Measurements from ENCODE around the gene TAF5. TPM values are rescaled to one million over a fixed set of nuclear protein-coding genes. Genes with fewer than 3 reads are reported as not detected.
A peak's percentile ranks its signal among the peaks of the same experiment; 100 is the strongest.

TAF5 gene
- total and polyA plus RNA-seq, 2 donors (not counting 1 experiment from before 2014, with no cell fraction given) = 2.4 to 5.5 TPM

- POLR2A ChIA-PET = interaction anchor here (1.9 kb wide), 1 partner anchor 28 kb away, joined by 8 read pairs; the partner anchor contains the start of gene TAF5
- H3K4me1 ChIP-seq (ENCODE audit: control insufficient read depth in 2 of 2, insufficient read depth in 2 of 2, low read length in 2 of 2) = peaks cover 22 to 23% of the 10 kb centered on the region in 2 donors
- peaks cover 68% of the 10 kb centered on the region for H3K79me2 ChIP-seq (ENCODE audit: control insufficient read depth, insufficient read depth, low read length)
- H3K4me2 ChIP-seq (replicated peaks; ENCODE audit: low read depth, low read length, poor library complexity, severe bottlenecking) = peak within 1 kb of the TSS; percentile 73
- Mint-ChIP-seq H3K27ac (peak within 1 kb of the TSS; percentile 89), H3K4me1 (peaks cover 44% of the 10 kb centered on the region), H3K27me3 (no peaks in the 10 kb centered on the region), H3K9me3 (ENCODE audit: insufficient read depth) (no peaks in the 10 kb centered on the region), H3K4me3 (peak within 1 kb of the TSS; percentile 97)
- peak within 1 kb of the TSS; percentile 68 to 92 (median 76) for H3K4me3 ChIP-seq (ENCODE audit: control extremely low read depth in 1 of 5, extremely low read depth in 1 of 5, insufficient read depth in 1 of 5, low read depth in 2 of 5, low read length in 4 of 5)
- WGBS (ENCODE audit: insufficient coverage) = under 1% methylated on average over 56 of the region's 56 CpGs
- peaks cover 0 to 34% of the 10 kb centered on the region in 2 experiments for H3K36me3 ChIP-seq (replicated peaks in 1 of 2; ENCODE audit: control extremely low read depth in 1 of 2, control insufficient read depth in 1 of 2, extremely low read depth in 1 of 2, insufficient read depth in 2 of 2, low read length in 1 of 2)
- no peaks in the 10 kb centered on the region for H3K9me3 ChIP-seq (ENCODE audit: control extremely low read depth in 1 of 3, control insufficient read depth in 2 of 3, insufficient read depth in 1 of 3, low read length in 2 of 3)
- ATAC-seq (ENCODE audit: low read depth) (peak; percentile 98), DNase-seq (peak; percentile 95)
- H4K20me1 ChIP-seq (ENCODE audit: control insufficient read depth, insufficient read depth, low read length, poor library complexity, severe bottlenecking) = peaks cover 4% of the 10 kb centered on the region
- H2AFZ ChIP-seq (ENCODE audit: insufficient read depth, low read depth, low read length, poor library complexity, severe bottlenecking) = peak within 1 kb of the TSS; percentile 85
- H3K27ac ChIP-seq (ENCODE audit: low read length in 2 of 2) = peak within 1 kb of the TSS; percentile 38 to 64
- no peaks in the 10 kb centered on the region for H3K27me3 ChIP-seq (replicated peaks in 1 of 4; ENCODE audit: control extremely low read depth in 1 of 4, control insufficient read depth in 3 of 4, insufficient read depth in 4 of 4, low read length in 3 of 4)
- H3K9ac ChIP-seq (ENCODE audit: low read length) = peak within 1 kb of the TSS; percentile 98
- TF ChIP-seq CTCF (IDR thresholded peaks at IDR 0.05) (no peak), EZH2 (IDR thresholded peaks at IDR 0.05; ENCODE audit: borderline replicate concordance, insufficient read depth, low read depth, low read length, poor library complexity, severe bottlenecking) (no peak)
- intact Hi-C loops (cut with micrococcal nuclease) = loop anchor here (1.0 to 5.0 kb wide), 5 partner anchors 28 to 1243 kb away; partner anchors contain the start of genes NOLC1, PCGF6 and SFR1
- CTCF ChIA-PET = interaction anchor here (0.7 to 2.5 kb wide), 5 partner anchors 19 to 89 kb away, joined by 3 to 7 read pairs (median 3); partner anchors contain the start of gene TAF5
These were observed 28.5 kb downstream of the TAF5 start, which contains the start of the genes ATP5MK and PDCD11 for GRCh38 chr10:103396067-103396788. ATP5MK (minus strand) TSS chr10:103396475; CDS start chr10:103392457, 4,018 bp downstream. PDCD11 (plus strand) TSS chr10:103396626; CDS start chr10:103398427, 1,801 bp downstream.
